ENCODE data around the gene PDZD4. TPM values are rescaled to one million over a fixed set of nuclear protein-coding genes. Genes with fewer than 3 reads are reported as not detected.

The PDZD4 gene
- total and polyA plus RNA-seq, 9 donors = 1.6 to 6.3 (median 3.8) TPM

DNA sequence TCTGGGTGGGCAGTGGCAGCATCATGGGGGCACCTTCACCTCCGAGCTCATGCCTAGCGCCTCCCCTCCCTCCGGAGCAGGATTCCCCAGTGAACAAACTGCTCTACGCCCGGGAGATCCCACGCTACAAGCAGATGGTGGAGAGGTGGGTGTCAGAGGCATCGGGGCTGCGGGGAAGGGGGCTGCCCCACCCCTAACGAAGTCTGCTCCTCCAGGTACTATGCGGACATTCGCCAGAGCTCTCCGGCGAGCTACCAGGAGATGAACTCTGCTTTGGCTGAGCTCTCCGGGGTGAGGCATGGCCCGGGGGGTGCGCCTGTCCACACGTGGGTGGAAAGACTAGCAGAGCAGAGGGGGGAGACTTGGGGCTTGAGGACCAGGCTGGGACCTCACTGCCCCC, 52.2 kb downstream of the PDZD4 start:
- Histone ChIP-seq H3K4me3 (ENCODE audit: low read length) (no peak overlapping the region), H3K27me3 (ENCODE audit: control insufficient read depth, insufficient read depth, low read length) (peaks cover 6% of the 10 kb centered on the region), H3K27ac (ENCODE audit: low read length) (no peak overlapping the region), H3K9me3 (replicated peaks; ENCODE audit: control insufficient read depth, low read depth, low read length) (no peaks in the 10 kb centered on the region), H3K4me1 (ENCODE audit: control insufficient read depth, insufficient read depth, low read length) (peaks cover 34% of the 10 kb centered on the region), H3K36me3 (ENCODE audit: control insufficient read depth, insufficient read depth, low read length) (peaks cover under 1% of the 10 kb centered on the region)
- no peak for DNase-seq
- 73% methylated on average over 15 of the region's 17 CpGs for WGBS (ENCODE audit: insufficient coverage)

- Histone ChIP-seq H3K4me1 (ENCODE audit: control insufficient read depth, insufficient read depth, low read length) (peaks cover 27% of the 10 kb centered on the region), H3K9me3 (replicated peaks; ENCODE audit: control insufficient read depth, low read depth, low read length) (no peaks in the 10 kb centered on the region), H3K27ac (ENCODE audit: low read length) (no peak overlapping the region), H3K36me3 (ENCODE audit: control insufficient read depth, insufficient read depth, low read length) (no peaks in the 10 kb centered on the region), H3K27me3 (ENCODE audit: control insufficient read depth, insufficient read depth, low read length) (peaks cover 6% of the 10 kb centered on the region), H3K4me3 (ENCODE audit: low read length) (no peak overlapping the region)
- DNase-seq = no peak
- WGBS (ENCODE audit: insufficient coverage) = 86% methylated on average over 27 of the region's 34 CpGs
Observed at GRCh38 chrX:153777261-153778090, 52.9 kb downstream of the PDZD4 start.

DNA sequence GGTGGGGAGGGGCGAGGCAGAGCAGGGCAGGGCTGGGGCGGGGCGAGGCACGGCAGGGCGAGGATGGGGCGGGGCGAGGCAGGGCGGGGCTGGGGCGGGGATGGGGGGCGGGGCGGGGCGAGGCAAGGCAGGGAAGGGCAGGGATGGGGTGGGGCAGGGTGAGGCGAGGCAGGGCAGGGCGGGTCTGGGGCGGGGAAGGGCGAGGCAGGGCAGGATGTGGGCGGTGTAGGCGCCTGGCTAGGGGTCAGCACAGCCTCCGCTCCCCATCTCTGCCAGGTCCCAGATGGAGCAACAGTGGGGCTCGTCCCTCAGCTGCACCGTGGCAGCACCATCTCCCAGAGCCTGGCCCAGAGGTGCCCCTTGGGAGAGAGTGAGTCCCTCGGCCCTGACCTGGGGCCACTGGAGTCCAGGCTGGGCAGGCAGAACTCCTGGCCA, 53.7 kb downstream of the PDZD4 start:
- no peak for DNase-seq
- Histone ChIP-seq H3K36me3 (ENCODE audit: control insufficient read depth, insufficient read depth, low read length) (no peaks in the 10 kb centered on the region), H3K4me3 (ENCODE audit: low read length) (no peak overlapping the region), H3K27me3 (ENCODE audit: control insufficient read depth, insufficient read depth, low read length) (peaks cover 6% of the 10 kb centered on the region), H3K4me1 (ENCODE audit: control insufficient read depth, insufficient read depth, low read length) (peaks cover 20% of the 10 kb centered on the region), H3K27ac (ENCODE audit: low read length) (no peak overlapping the region), H3K9me3 (replicated peaks; ENCODE audit: control insufficient read depth, low read depth, low read length) (no peaks in the 10 kb centered on the region)
- WGBS (ENCODE audit: insufficient coverage) = 89% methylated on average over 9 of the region's 22 CpGs

GRCh38 chrX:153776120-153776599, 54.2 kb downstream of the PDZD4 start:
- peaks cover 6% of the 10 kb centered on the region for H3K27me3 ChIP-seq (ENCODE audit: control insufficient read depth, insufficient read depth, low read length)
- H3K4me3 ChIP-seq (ENCODE audit: low read length) = no peak overlapping the region
- no peak for DNase-seq
- H3K9me3 ChIP-seq (replicated peaks; ENCODE audit: control insufficient read depth, low read depth, low read length) = no peaks in the 10 kb centered on the region
- H3K27ac ChIP-seq (ENCODE audit: low read length) = no peak overlapping the region
- no peaks in the 10 kb centered on the region for H3K36me3 ChIP-seq (ENCODE audit: control insufficient read depth, insufficient read depth, low read length)
- peaks cover 15% of the 10 kb centered on the region for H3K4me1 ChIP-seq (ENCODE audit: control insufficient read depth, insufficient read depth, low read length)
- WGBS (ENCODE audit: insufficient coverage) = 100% methylated on average over 5 of the region's 20 CpGs

GRCh38 chrX:153775293-153776119, 54.8 kb downstream of the PDZD4 start:
- H3K27me3 ChIP-seq (ENCODE audit: control insufficient read depth, insufficient read depth, low read length) = peaks cover 6% of the 10 kb centered on the region
- no peak overlapping the region for H3K27ac ChIP-seq (ENCODE audit: low read length)
- no peak overlapping the region for H3K4me3 ChIP-seq (ENCODE audit: low read length)
- 91% methylated on average over 41 of the region's 42 CpGs for WGBS (ENCODE audit: insufficient coverage)
- DNase-seq = no peak
- H3K36me3 ChIP-seq (ENCODE audit: control insufficient read depth, insufficient read depth, low read length) = no peaks in the 10 kb centered on the region
- H3K4me1 ChIP-seq (ENCODE audit: control insufficient read depth, insufficient read depth, low read length) = peaks cover 11% of the 10 kb centered on the region
- no peaks in the 10 kb centered on the region for H3K9me3 ChIP-seq (replicated peaks; ENCODE audit: control insufficient read depth, low read depth, low read length)

- WGBS (ENCODE audit: insufficient coverage) = 87% methylated on average over 30 of the region's 37 CpGs
- no peak overlapping the region for H3K27ac ChIP-seq (ENCODE audit: low read length)
- peaks cover 6% of the 10 kb centered on the region for H3K27me3 ChIP-seq (ENCODE audit: control insufficient read depth, insufficient read depth, low read length)
- H3K4me1 ChIP-seq (ENCODE audit: control insufficient read depth, insufficient read depth, low read length) = peaks cover 3% of the 10 kb centered on the region
- H3K36me3 ChIP-seq (ENCODE audit: control insufficient read depth, insufficient read depth, low read length) = no peaks in the 10 kb centered on the region
- H3K4me3 ChIP-seq (ENCODE audit: low read length) = no peak overlapping the region
- no peaks in the 10 kb centered on the region for H3K9me3 ChIP-seq (replicated peaks; ENCODE audit: control insufficient read depth, low read depth, low read length)
- no peak for DNase-seq
Observed at GRCh38 chrX:153774576-153775292, 55.6 kb downstream of the PDZD4 start.

DNA sequence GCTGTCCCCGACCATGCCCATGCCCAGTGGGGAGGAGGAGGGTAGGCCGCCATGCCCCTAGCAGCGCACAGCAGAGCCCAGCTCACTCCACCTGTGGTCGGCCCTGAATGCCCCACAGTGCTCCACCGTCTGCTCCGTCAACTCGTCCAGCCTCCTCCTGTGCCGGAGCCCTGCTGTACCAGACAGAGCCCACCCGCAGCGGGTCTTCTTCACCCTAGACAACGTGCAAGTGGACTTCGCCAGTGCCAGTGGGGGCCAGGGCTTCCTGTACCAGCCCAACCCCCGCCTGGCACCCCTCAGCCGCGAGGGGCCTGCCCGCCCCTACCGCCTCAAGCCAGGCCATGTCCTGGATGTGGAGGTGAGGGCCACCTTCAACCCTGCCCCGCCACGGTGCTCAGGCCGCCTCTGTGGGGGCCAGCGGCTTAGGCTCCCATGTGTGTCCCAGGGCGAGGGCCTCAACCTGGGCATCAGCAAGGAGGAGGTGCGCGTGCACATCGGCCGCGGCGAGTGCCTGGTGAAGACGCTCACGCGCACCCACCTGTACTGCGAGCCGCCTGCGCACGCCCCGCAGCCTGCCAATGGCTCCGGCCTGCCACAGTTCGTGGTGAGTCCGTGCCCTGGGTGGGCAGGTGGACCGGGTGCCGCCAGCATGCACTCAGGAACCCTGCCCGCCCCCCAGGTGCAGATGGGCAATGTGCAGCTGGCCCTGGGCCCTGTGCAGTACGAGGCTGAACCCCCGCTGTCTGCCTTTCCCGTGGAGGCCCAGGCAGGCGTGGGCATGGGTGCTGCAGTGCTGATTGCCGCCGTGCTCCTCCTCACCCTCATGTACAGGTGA, 56.4 kb downstream of the PDZD4 start:
- Histone ChIP-seq H3K36me3 (ENCODE audit: control insufficient read depth, insufficient read depth, low read length) (no peaks in the 10 kb centered on the region), H3K4me3 (ENCODE audit: low read length) (no peak overlapping the region), H3K9me3 (replicated peaks; ENCODE audit: control insufficient read depth, low read depth, low read length) (no peaks in the 10 kb centered on the region), H3K4me1 (ENCODE audit: control insufficient read depth, insufficient read depth, low read length) (no peaks in the 10 kb centered on the region), H3K27ac (ENCODE audit: low read length) (no peak overlapping the region), H3K27me3 (ENCODE audit: control insufficient read depth, insufficient read depth, low read length) (peaks cover 6% of the 10 kb centered on the region)
- 93% methylated on average over 43 of the region's 48 CpGs for WGBS (ENCODE audit: insufficient coverage)
- DNase-seq = no peak

DNA sequence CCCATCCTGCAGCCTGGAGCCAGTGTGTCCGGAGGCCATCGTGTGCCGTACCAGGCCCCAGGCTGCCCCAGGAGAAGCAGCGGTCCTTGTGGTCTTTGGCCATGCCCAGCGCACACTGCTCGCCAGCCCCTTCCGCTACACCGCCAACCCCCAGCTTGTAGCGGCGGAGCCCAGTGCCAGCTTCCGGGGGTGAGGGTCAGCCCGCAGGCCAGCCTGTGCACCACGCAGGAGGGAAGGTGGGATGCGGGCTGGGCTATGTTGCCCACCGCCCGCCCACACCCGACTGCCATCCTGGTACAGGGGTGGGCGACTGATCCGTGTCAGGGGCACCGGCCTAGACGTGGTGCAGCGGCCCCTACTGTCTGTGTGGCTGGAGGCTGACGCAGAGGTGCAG, 57.1 kb downstream of the PDZD4 start:
- no peak overlapping the region for H3K27ac ChIP-seq (ENCODE audit: low read length)
- H3K27me3 ChIP-seq (ENCODE audit: control insufficient read depth, insufficient read depth, low read length) = peaks cover 6% of the 10 kb centered on the region
- DNase-seq = no peak
- no peaks in the 10 kb centered on the region for H3K9me3 ChIP-seq (replicated peaks; ENCODE audit: control insufficient read depth, low read depth, low read length)
- H3K4me1 ChIP-seq (ENCODE audit: control insufficient read depth, insufficient read depth, low read length) = no peaks in the 10 kb centered on the region
- no peak overlapping the region for H3K4me3 ChIP-seq (ENCODE audit: low read length)
- 95% methylated on average over 20 of the region's 23 CpGs for WGBS (ENCODE audit: insufficient coverage)
- H3K36me3 ChIP-seq (ENCODE audit: control insufficient read depth, insufficient read depth, low read length) = no peaks in the 10 kb centered on the region

Measured in muscle of leg (tissue), 11 donors.